ENCODE data around the gene EPS15. TPM values are rescaled to one million over a fixed set of nuclear protein-coding genes. Genes with fewer than 3 reads are reported as not detected.

Gene EPS15
- total RNA-seq, 1 donor from 2014 or later: 44.6 TPM

GRCh38 chr1:51340380-51340779, 178.7 kb downstream of the EPS15 start:
- DNase-seq (ENCODE audit: low spot score in 2 of 2): no peak
- intact Hi-C loops (cut with DNase I): no loop called here
- no peaks in the 10 kb centered on the region for H3K9me3 ChIP-seq
- H3K27me3 ChIP-seq: peaks cover 12% of the 10 kb centered on the region
- no peak for TF ChIP-seq CTCF (IDR thresholded peaks at IDR 0.05)
- H3K27ac ChIP-seq: no peak overlapping the region
- no peak overlapping the region for H3K4me3 ChIP-seq
- H3K4me1 ChIP-seq: peaks cover 5 to 6% of the 10 kb centered on the region in 2 donors
- no peaks in the 10 kb centered on the region for H3K36me3 ChIP-seq

GRCh38 chr1:51336711-51337110, 182.4 kb downstream of the EPS15 start:
- intact Hi-C loops (cut with DNase I): no loop called here
- H3K36me3 ChIP-seq: no peaks in the 10 kb centered on the region

GRCh38 chr1:51336004-51336403, 183.1 kb downstream of the EPS15 start:
- Histone ChIP-seq H3K27ac (no peak overlapping the region), H3K36me3 (no peaks in the 10 kb centered on the region), H3K4me3 (no peak overlapping the region), H3K9me3 (no peaks in the 10 kb centered on the region), H3K27me3 (no peaks in the 10 kb centered on the region), H3K4me1 (peaks cover 0 to 4% of the 10 kb centered on the region in 2 donors)
- intact Hi-C loops (cut with DNase I): no loop called here
- DNase-seq (ENCODE audit: low spot score in 2 of 2): peak in 1 of 2 donors; percentile 9
- TF ChIP-seq CTCF (IDR thresholded peaks at IDR 0.05): no peak

More at GRCh38 chr1:51336711-51337110, 182.4 kb downstream of the EPS15 start:
- Histone ChIP-seq H3K27me3 (no peaks in the 10 kb centered on the region), H3K4me1 (no peaks in the 10 kb centered on the region), H3K9me3 (no peaks in the 10 kb centered on the region), H3K27ac (no peak overlapping the region), H3K4me3 (no peak overlapping the region)
- no peak for TF ChIP-seq CTCF (IDR thresholded peaks at IDR 0.05)
- peak in 1 of 2 donors; percentile 24 for DNase-seq (ENCODE audit: low spot score in 2 of 2)

GRCh38 chr1:51331206-51332100, 187.6 kb downstream of the EPS15 start:
- intact Hi-C loops (cut with DNase I): no loop called here
- Histone ChIP-seq H3K27ac (no peak overlapping the region), H3K36me3 (no peaks in the 10 kb centered on the region), H3K4me3 (peak overlapping the region; percentile 74 to 80), H3K4me1 (peaks cover 4 to 12% of the 10 kb centered on the region in 2 donors), H3K9me3 (no peaks in the 10 kb centered on the region), H3K27me3 (no peaks in the 10 kb centered on the region)
- peak in 1 of 2 donors; percentile 59 for DNase-seq (ENCODE audit: low spot score in 2 of 2)
- TF ChIP-seq CTCF (IDR thresholded peaks at IDR 0.05): no peak

GRCh38 chr1:51330331-51331201, 188.5 kb downstream of the EPS15 start, which contains the start of gene TTC39A:
TSS of gene TTC39A (minus strand) at chr1:51330562. CDS start at chr1:51330477, 85 bp downstream.
- Histone ChIP-seq H3K9me3 (no peaks in the 10 kb centered on the region), H3K4me3 (peak within 1 kb of the TSS; percentile 74 to 80), H3K4me1 (peaks cover 4 to 12% of the 10 kb centered on the region in 2 donors), H3K27me3 (no peaks in the 10 kb centered on the region), H3K36me3 (no peaks in the 10 kb centered on the region), H3K27ac (no peak within 1 kb of the TSS)
- no peak for TF ChIP-seq CTCF (IDR thresholded peaks at IDR 0.05)
- intact Hi-C loops (cut with DNase I): no loop called here
- DNase-seq (ENCODE audit: low spot score in 2 of 2): no peak
